Lung (tissue), 12 donors: ENCODE results near the gene TGFBR2. TPM values are rescaled to one million over a fixed set of nuclear protein-coding genes. Genes with fewer than 3 reads are reported as not detected.

Source experiments
- ATAC-seq: fragments of 200-7000 bp; cut with Tn5 transposase; one replicate; pipeline ENCODE4 v1.9.1; 2020; ENCODE audit warnings: moderate number of reproducible peaks; ENCODE audit not compliant: insufficient read depth, low FRiP score
- DNase-seq, 3 donors: peaks; one replicate each; pipeline ENCODE4 v3.0.0-alpha.2; 2013 to 2017
- H3K27ac ChIP-seq, 2 donors: one replicate each; pipeline ENCODE4 v1.5.1; 2013; ENCODE audit warnings: mild to moderate bottlenecking in 2 of 2, moderate library complexity in 2 of 2, control low read depth in 1 of 2, inconsistent platforms in 1 of 2, low read depth in 1 of 2, low read length in 1 of 2
- H3K27me3 ChIP-seq, 3 donors: one replicate each; pipeline ENCODE4 v1.5.1; 2013; ENCODE audit warnings: low read length in 2 of 3; ENCODE audit not compliant: control insufficient read depth in 3 of 3, insufficient read depth in 3 of 3
- H3K36me3 ChIP-seq, 4 donors: one replicate each; pipeline ENCODE4 v1.5.1; 2013; ENCODE audit warnings: low read length in 4 of 4, mild to moderate bottlenecking in 1 of 4, moderate library complexity in 1 of 4; ENCODE audit not compliant: control insufficient read depth in 4 of 4, insufficient read depth in 4 of 4
- H3K4me1 ChIP-seq, 5 donors: one replicate each; pipeline ENCODE4 v1.5.1; 2013; ENCODE audit warnings: low read length in 5 of 5, mild to moderate bottlenecking in 2 of 5, moderate library complexity in 1 of 5; ENCODE audit not compliant: control insufficient read depth in 5 of 5, insufficient read depth in 5 of 5
- H3K4me3 ChIP-seq: one replicate; pipeline ENCODE4 v1.5.1; 2013; ENCODE audit warnings: mild to moderate bottlenecking, control low read depth, moderate library complexity
- H3K9ac ChIP-seq, 2 donors: one replicate each; pipeline ENCODE4 v1.5.1; 2013; ENCODE audit warnings: low read length in 2 of 2, control low read depth in 1 of 2; ENCODE audit not compliant: insufficient read depth in 1 of 2
- H3K9me3 ChIP-seq, 4 donors: one replicate each; pipeline ENCODE4 v1.5.1; 2013; ENCODE audit warnings: low read length in 3 of 4, mild to moderate bottlenecking in 1 of 4, moderate library complexity in 1 of 4; ENCODE audit not compliant: control insufficient read depth in 4 of 4, insufficient read depth in 3 of 4
- WGBS, 2 donors: extraction: QIAGEN DNeasy Blood & Tissue Kit; methylation state at CpG; one replicate each; pipeline ENCODE4 v1.1.7; 2013; 5-methylcytosine and 5-hydroxymethylcytosine counted together
- polyA plus RNA-seq, 2 donors: library from polyadenylated mRNA; stranded (reverse); fragments of 200-250 nt; gene quantifications; one replicate each; pipeline ENCODE4 v1.2.1, GENCODE V29; 2013
- total RNA-seq, 2 donors: library from RNA; depleted of rRNA in 1 of 2; stranded (reverse); fragments of >200 nt in 1 of 2; gene quantifications; one replicate each; pipeline ENCODE4 v1.2.1, GENCODE V29; 2014 to 2021
- TF ChIP-seq, protein P1 (sequence below): IDR thresholded peaks from 2 replicates; pipeline ENCODE4 v1.5.1; 2012; ENCODE audit warnings: mild to moderate bottlenecking; ENCODE audit errors: control extremely low read depth, extremely low read depth
- donor health status: control.
- donor health status: control.
- donor health status: Bipolar disorder and iron deficiency.
- donor health status: healthy.
- donor health status: DM: yes; HTN: yes; CAD: no.

The TGFBR2 gene
- total and polyA plus RNA-seq, 4 donors, result 31.1 to 232 (median 163) TPM

DNA sequence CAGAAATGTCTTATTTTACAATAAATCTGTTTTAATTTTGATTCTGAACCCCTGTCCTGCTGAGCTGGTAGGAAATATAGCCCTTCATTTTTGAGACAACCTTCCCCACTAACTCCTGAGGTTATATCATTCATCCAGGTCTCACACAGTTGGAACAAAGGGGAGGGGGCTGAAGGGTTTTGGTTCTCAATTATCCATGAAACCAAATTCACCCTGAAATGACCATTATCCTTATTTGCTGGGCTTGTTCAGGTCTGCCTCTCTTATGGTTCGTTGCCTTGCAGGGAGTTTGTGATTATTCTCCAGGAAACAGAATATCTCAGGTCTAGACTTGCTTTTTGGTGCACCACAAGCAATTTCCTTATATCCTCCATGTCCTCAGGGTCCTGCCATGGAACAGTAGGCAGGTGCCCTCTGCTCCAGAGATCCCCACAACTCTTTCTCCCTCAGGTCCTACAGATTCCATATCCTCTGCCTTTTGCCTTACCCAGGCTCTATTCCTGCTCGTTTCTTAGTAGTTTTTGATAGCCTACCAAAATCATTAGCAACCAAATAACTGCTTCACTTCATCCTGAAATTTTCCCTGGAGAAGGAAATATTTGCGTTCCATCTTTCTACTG lies 94.4 kb downstream of the TGFBR2 start:
- Histone ChIP-seq H3K27ac (no peak overlapping the region), H3K4me1 (peaks cover 0 to 10% (median 4%) of the 10 kb centered on the region in 5 donors), H3K36me3 (peaks cover 0 to 12% (median 2%) of the 10 kb centered on the region in 4 donors), H3K9ac (no peak overlapping the region), H3K27me3 (no peaks in the 10 kb centered on the region), H3K9me3 (no peaks in the 10 kb centered on the region), H3K4me3 (no peak overlapping the region)
- 94 to 98% methylated on average over 3 of the region's 3 CpGs for WGBS, 2 donors
- DNase-seq, result no peak
- ATAC-seq, result no peak
- TF ChIP-seq, protein P1, sequence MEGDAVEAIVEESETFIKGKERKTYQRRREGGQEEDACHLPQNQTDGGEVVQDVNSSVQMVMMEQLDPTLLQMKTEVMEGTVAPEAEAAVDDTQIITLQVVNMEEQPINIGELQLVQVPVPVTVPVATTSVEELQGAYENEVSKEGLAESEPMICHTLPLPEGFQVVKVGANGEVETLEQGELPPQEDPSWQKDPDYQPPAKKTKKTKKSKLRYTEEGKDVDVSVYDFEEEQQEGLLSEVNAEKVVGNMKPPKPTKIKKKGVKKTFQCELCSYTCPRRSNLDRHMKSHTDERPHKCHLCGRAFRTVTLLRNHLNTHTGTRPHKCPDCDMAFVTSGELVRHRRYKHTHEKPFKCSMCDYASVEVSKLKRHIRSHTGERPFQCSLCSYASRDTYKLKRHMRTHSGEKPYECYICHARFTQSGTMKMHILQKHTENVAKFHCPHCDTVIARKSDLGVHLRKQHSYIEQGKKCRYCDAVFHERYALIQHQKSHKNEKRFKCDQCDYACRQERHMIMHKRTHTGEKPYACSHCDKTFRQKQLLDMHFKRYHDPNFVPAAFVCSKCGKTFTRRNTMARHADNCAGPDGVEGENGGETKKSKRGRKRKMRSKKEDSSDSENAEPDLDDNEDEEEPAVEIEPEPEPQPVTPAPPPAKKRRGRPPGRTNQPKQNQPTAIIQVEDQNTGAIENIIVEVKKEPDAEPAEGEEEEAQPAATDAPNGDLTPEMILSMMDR, result no peak

DNA sequence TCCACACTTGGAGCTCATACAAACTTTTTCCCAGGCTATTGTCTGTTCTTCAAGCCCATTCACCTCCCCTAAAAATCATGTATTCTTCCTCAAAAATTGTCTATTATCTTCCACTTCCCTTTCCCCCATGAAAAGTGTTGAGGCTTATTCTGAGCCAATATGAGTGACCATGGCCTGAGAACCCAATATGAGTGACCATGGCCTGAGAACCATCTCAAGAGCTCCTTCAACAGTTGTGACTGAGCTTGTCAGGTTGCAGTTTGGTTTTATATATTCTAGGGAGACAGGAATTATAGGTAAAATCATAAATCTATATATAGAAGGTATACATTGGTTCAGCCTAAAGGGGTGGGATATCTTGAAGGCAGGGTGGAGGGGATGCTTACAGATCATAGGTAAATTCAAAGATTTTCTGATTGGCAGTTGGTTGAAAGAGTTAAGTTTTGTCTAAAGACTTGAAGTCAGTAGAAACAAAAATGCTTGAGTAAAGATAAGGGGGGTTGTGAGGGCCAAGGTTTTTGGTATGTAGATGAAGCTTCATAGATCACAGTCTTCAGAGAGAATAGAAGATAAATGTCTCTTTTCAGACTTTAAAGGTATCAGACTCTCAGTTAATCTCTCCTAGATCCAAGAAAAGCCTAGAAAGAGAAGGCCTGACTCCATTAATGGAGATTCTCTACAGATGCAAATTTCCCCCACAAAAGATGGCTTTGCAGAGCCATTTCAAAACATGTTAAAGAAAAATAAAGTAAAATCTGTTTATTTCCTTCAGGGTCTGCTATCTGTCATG lies 95.8 kb downstream of the TGFBR2 start:
- Histone ChIP-seq H3K4me3 (no peak overlapping the region), H3K9ac (no peak overlapping the region), H3K9me3 (no peaks in the 10 kb centered on the region), H3K27ac (no peak overlapping the region), H3K27me3 (no peaks in the 10 kb centered on the region), H3K36me3 (peaks cover 0 to 4% (median 0%) of the 10 kb centered on the region in 4 donors), H3K4me1 (no peaks in the 10 kb centered on the region)
- no peak for ATAC-seq
- no peak for DNase-seq
- TF ChIP-seq, protein P1, result no peak

DNA sequence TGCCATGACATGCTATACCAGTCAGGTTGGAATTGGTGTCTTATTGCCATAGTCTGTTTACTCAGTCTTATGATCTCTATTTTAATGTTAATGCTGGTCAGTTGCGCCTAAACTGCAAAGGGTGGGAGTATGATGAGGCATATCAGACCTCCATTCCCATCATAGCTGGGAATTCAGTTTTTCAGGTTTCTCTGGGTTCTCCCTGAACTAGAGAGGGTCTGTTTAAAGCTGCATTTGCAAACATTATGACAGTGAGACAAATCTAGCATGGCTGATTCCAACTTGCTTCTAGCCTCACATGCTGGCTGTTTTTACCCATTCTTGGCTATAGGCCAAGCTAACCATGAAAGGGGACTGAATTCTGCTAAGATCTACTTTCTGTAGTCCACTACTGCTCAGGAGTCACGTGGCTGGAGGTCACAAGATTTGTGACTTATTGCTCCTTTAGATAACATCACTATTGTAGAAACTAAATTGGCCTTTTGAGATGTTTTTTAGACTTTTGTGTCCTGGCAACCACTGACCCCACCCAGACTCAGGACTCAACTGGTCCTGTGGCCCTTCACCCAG lies 96.5 kb downstream of the TGFBR2 start:
- 68 to 92% methylated on average over 2 of the region's 2 CpGs for WGBS, 2 donors
- no peaks in the 10 kb centered on the region for H3K27me3 ChIP-seq
- DNase-seq (no peak), ATAC-seq (no peak)
- H3K4me3 ChIP-seq, result no peak overlapping the region
- no peak overlapping the region for H3K9ac ChIP-seq
- H3K9me3 ChIP-seq, result no peaks in the 10 kb centered on the region
- TF ChIP-seq, protein P1, result no peak
- H3K27ac ChIP-seq, result no peak overlapping the region
- H3K36me3 ChIP-seq, result peaks cover 0 to 4% (median 0%) of the 10 kb centered on the region in 4 donors
- no peaks in the 10 kb centered on the region for H3K4me1 ChIP-seq
